Activated T-cell treated with anti-CD3 and anti-CD28 coated beads for 1 hour (primary cell): ENCODE measurements around the gene SULT1A3.
"Not testable (repeated sequence)": the region's sequence is repeated elsewhere in the genome, so short reads cannot be mapped to it uniquely, and the experiment has no call there.

ENCODE experiments used
- DNase-seq: peaks from one replicate; pipeline ENCODE4 v3.0.0-alpha.2; 2020; ENCODE audit warnings: low read depth

The SULT1A3 gene

DNA sequence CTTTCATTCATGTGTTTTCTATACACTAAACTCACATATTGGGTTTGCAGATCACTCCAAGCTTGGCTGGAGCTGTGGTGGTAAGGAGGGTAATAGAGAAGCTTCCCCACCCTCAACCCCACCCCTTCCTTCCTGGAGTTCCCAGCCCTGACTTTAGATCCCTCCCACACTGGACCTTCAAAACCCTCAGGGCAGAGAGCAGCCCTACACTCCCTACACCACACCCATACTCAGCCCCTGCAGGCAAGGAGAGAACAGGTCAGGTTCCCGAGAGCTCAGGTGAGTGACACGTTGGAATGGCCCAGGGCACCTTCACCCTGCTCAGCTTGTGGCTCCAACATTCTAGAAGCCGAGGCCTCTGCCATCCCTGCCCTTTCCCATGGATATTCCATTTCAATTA is at the start of gene SULT1A3:
SULT1A3 (plus strand) TSS at position 207 of the 400 bp plus-strand sequence. CDS start 1,474 bp downstream, outside the sequence.
- DNase-seq = not testable (repeated sequence)

DNA sequence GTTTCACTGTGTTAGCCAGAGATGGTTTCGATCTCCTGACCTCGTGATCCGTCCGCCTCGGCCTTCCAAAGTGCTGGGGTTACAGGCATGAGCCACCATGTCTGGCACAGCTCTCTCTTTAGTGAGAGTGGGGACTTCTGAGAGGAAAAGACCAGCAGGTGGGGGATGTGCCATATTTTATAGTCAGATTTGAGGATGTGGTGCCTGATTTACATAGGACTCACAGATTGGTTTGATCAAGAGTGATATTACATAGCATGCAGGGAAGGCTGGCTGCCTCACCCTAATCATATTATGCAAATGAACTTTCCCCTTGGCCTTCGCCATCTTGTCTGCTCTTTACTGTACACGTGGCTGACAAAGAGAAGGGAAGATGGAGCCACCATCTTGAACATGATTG is 48.0 kb upstream of the SULT1A3 start:
- DNase-seq = no peak

DNA sequence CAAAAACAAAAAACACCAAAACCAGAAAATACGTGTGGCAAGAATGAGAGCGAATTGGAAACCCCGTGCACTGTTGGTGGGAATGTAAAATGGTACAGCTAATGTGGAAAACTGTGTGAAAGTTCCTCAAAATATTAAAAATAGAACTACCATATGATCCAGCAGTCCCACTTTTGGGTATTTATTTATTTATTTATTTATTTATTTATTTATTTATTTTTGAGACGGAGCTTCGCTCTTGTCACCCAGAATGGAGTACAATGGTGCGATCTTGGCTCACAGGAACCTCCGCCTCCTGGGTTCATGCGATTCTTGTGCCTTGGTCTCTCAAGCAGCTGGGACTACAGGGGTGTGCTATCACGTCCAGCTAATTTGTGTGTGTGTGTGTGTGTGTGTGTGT is 46.5 kb upstream of the SULT1A3 start:
- no peak for DNase-seq

DNA sequence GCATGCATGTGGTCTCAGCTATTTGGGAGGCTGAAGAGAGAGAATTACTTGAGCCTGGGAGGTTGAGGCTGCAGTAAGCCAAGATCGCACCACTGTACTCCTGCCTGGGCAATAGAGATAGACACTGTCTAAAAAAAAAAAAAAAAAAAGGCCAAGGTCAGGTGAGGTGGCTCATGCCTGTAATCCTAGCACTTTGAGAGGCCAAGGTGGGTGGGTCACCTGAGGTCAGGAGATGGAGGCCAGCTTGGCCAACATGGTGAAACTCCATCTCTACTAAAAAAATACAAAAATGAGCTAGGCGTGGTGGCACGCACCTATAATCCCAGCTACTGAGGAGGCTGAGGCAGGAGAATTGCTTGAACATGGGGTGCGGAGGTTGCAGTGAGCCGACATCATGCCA is 43.9 kb upstream of the SULT1A3 start:
- DNase-seq = no peak

DNA sequence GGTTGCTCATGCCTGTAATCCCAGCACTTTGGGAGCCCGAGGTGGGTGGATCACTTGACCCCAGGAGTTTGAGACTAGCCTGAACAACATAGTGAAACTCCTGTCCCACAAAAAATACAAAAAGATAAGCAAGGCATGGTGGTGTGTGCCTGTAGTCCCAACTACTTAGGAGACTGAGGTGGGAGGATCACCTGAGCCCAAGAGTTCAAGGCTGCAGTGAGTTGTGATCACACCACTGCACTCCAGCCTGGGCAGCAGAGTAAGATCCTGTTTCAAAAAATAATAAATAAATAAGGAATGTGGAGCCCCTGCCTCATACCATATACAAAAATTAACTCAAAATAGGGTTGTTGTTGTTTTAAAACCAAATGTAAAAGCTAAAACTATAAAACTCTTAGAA is 41.8 kb upstream of the SULT1A3 start:
- DNase-seq = no peak

DNA sequence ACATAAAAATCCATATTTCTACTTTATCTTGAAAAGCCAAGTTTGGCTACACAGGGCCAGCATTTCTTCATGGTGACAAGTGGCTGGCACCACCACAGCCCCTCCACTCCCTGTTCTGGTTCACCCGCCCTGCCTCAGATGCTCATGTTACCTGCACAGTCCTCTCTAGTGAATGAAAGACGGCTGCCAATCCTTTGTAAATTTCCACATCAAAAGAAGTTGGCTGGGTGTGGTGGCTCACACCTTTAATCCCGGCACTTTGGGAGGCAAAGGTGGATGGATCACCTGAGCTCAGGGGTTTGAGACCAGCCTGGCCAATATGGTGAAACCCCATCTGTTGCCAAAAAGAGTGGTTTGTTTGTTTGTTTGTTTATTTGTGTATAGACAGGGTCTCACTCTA is 35.5 kb upstream of the SULT1A3 start:
- no peak for DNase-seq

DNA sequence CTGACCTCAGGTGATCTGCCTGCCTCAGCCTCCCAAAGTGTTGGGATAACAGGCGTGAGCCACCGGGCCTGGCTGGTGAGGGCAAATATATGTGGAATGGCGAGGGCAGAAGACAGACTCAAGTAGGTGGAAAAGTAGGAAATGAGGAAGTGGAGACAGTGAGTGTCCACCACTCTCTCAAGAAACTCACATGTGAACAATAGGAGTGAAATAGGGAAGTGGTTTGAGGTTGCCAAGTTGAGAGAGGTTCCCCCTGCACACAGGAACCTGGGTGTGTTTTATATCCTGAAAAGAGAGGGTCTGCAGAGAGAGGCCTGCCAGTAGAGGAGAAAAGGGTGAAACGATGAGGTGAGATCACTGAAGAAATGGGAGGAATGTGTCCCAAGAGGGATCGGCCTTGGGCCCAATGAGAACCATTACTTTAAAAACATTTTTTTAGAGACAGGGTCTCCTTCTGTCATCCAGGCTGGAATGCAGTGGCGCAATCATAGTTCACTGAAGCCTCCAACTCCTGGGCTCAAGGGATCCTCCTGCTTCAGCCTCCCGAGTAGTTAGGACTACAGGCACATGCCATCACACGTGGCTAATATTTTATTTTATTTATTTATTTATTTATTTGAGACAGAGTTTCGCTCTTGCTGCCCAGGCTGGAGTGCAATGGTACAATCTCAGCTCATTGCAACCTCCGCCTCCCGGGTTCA is 32.7 kb upstream of the SULT1A3 start:
- DNase-seq = no peak

DNA sequence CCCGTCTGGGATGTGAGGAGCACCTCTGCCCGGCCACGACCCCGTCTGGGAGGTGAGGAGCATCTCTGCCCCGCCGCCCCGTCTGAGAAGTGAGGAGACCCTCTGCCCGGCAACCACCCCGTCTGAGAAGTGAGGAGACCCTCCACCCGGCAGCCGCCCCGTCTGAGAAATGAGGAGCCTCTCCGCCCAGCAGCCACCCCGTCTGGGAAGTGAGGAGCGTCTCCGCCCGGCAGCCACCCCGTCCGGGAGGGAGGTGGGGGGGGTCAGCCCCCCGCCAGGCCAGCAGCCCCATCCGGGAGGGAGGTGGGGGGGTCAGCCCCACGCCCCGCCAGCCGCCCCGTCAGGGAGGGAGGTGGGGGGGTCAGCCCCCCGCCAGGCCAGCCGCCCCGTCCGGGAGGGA is 30.3 kb upstream of the SULT1A3 start:
- not testable (repeated sequence) for DNase-seq

DNA sequence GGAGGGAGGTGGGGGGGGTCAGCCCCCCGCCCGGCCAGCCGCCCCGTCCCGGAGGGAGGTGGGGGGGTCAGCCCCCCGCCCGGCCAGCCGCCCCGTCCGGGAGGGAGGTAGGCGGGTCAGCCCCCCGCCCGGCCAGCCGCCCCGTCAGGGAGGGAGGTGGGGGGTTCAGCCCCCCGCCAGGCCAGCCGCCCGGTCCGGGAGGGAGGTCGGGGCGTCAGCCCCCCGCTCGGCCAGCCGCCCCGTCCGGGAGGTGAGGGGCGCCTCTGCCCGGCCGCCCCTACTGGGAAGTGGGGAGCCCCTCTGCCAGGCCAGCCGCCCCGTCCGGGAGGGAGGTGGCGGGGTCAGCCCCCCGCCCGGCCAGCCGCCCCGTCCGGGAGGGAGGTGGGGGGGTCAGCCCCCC is 29.6 kb upstream of the SULT1A3 start:
- not testable (repeated sequence) for DNase-seq

DNA sequence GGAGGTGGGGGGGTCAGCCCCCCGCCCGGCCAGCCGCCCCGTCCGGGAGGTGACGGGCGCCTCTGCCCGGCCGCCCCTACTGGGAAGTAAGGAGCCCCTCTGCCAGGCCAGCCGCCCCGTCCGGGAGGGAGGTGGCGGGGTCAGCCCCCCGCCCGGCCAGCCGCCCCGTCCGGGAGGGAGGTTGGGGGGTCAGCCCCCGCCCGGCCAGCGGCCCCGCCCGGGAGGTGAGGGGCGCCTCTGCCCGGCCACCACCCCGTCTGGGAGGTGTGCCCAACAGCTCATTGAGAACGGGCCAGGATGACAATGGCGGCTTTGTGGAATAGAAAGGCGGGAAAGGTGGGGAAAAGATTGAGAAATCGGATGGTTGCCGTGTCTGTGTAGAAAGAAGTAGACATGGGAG is 28.9 kb upstream of the SULT1A3 start:
- not testable (repeated sequence) for DNase-seq

DNA sequence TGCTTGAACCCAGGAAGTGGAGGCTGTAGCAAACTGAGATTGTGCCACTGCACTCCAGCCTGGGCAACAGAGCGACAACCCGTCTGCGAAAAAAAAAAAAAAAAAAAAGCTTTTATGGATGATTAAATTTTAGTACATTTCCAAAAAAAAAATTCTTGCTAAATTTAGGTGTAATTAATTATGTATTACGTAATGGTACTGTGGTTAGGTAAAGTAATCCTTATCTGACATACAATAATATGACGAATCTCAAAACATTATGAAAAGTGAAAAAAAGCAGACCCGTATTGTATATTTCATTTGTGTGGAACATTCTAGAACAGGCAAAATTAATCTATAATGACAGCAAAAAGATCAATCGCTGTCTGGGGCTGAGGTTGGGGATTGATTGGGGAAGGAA is 26.0 kb upstream of the SULT1A3 start:
- no peak for DNase-seq

DNA sequence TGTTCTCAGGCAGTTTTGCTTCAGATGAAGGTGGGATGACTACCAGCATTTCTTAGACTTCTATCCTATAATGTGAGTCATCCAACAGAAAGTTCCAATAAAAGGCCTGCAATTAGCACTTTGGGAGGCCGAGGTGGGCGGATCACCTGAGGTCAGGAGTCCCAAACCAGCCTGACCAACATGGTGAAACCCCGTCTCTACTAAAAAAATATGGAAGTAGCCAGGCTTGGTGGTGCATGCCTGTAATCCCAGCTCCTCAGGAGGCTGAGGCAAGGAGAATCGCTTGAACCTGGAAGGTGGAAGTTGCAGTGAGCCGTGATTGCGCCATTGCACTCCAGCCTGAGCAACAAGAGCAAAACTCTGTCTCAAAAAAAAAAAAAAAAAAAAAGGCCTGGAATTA is 22.2 kb upstream of the SULT1A3 start:
- DNase-seq = not testable (repeated sequence)

DNA sequence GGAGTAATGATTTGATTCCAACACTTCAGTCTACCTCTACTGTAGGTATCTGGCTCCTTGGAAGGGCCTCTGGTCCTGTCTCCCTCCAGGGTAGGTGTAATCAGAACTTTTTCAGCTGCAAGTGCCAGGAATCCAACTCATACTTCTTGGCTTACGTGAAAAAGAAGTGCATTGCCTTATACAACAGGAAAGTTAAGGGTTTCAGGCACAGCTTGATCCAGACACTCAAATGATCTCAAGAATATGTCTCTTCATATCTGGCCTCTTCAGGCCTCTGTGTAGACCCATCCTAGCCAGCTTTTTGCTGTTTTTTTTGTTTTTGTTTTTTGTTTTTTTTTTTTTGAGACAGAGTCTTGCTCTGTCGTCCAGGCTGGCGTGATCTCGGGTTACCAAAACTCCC is 19.9 kb upstream of the SULT1A3 start:
- DNase-seq = no peak

DNA sequence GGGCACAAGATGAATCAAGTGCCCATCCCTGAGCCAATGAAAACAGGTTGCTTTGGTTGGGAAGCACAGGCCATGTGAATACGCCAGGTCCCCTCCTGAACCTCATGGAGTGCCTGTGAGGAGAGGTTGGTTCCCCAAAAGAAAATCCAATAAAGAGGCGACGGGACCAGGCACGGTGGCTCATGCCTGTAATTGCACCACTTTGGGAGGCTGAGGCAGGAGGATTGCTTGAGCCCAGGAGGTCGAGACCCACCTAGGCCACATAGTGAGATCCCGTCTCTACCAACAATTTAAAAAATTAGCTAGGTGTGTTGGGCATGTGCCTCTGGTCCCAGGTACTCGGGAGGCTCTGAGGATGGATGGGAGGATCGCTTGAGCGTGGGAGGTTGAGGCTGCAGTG is 19.1 kb upstream of the SULT1A3 start:
- no peak for DNase-seq

DNA sequence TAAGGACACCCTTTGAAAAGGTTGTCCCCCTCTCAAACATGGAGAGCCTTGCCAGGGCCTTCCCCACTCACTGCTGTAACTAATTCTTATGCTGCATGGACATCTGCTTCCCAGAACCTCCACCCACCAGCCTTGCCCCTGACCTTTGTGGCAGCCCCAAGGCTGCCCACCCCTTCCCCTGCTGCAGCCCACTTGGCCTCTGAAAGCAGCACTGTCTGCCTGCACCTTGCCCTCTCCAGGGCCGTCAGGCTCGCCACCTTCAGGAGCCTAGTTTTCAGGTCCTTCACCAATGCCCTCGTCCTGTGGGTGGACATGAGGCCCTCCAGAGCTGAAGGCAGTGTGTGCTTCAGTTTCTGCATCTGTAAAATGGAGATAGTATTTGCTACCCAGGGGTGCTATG is 18.3 kb upstream of the SULT1A3 start:
- DNase-seq = no peak

DNA sequence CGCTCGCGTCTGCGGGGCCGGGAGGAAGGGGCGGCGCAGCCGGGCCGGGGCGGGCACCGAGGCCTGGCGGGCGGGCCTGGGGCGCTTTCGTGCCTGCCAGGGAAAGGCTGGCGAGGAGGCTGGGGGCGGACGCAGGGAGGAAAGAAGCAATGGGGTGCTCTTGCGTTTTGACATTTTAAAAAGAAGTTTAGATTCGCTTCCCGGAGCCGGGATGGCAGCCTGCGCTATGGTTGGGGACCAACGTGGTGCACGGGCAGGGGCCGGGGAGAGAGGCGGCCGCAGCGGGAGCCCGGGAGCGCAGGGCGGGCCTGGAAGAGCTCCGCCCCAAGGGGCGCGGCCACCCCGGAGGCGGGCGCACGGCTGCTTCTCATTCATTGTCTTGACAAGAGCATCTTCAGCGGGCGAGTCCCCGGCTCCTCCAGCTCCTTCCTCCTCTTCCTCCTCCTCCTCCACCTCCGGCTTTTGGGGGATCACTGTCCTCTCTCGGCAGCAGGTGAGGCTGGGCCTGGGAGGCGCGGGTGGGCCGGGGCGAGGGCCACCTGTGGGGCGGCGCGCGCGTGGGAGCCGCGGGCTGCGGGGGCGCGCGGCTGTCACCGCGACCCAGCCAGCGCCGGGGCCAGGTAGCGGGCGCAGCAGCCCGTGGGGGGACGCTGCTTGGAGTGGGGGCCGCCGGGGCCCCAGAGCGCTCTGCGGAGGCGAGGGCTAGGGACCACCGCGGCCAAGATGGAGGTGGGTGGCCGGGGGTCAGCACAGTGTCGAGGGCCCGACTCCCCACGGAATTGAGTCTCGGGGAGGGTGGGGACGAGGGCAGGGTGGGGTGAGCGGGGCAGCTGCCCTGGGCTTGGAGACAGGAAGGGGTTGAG is 15.6 kb upstream of the SULT1A3 start, which contains the start of gene CORO1A:
CORO1A (plus strand) TSS at position 370 of the 863 bp plus-strand sequence. CDS start 1,608 bp downstream, outside the sequence.
- DNase-seq = peak; percentile 75

DNA sequence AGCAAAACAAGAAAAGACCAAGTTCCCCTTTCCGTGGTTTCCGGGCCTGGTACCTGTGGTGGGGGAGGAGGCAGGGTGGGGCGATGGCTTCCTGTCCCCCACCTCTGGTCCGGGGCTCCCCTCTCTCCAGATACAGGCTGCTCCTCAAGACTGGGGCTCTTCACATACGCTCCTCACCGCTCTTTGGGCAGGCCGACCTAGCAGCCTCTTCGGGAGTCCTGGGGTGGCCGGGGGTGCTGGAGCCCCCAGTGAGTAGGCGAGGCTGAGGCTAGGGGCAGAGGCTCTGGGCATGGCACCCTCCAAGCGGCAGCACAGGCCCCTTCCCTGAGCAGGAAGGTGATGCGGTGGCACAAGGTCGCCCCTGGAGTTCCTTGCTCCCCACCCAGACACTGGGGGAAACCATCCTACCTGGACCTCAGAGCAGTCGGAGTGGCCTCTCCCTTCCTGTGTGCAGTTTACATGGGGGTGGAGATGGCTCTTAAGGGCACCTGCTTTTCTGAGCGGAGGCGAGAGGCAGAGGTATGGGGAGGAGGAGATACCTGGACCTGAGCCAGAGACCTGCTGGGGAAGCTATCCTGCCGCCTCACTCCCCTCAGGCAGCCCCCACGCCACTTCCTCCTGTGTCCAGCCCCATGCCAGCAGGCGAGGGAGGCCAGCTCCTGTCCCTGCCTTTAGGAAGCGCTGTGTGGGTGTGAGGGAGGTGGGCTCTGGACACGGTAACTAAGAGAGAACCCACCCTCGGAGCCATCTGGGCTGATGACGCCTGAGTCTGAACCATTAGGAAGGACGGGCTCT is 14.8 kb upstream of the SULT1A3 start:
- DNase-seq = peak; percentile 69

DNA sequence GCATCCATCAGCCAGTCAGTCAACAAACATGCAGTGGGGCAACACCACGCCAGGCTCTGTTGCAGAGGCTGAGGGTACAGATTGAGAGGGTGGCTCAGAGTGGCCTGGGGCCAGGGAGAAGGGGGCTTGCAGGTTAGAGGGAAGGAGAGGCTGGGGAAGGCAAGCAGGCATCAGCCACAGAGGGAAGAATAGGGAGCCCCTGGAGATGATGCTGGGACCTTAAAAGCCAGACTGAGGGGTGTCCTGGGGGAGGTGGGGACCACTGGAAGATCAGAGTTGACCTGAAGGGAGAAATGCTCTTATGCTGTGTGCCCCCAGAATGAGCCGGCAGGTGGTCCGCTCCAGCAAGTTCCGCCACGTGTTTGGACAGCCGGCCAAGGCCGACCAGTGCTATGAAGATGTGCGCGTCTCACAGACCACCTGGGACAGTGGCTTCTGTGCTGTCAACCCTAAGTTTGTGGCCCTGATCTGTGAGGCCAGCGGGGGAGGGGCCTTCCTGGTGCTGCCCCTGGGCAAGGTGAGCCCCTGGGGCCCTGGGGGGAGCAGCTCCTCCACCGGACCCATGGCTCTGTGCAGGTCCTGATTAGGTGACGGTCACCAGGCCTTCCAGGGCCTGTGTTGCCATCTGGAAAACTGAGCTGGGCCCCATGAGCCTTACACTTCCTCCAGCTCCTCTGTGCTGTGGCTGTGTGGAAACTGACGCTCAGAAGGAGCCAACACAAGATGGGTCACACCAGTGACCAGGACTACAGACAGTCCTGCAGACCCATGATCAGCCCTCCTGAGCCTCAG is 14.0 kb upstream of the SULT1A3 start:
- DNase-seq = peak; percentile 30

DNA sequence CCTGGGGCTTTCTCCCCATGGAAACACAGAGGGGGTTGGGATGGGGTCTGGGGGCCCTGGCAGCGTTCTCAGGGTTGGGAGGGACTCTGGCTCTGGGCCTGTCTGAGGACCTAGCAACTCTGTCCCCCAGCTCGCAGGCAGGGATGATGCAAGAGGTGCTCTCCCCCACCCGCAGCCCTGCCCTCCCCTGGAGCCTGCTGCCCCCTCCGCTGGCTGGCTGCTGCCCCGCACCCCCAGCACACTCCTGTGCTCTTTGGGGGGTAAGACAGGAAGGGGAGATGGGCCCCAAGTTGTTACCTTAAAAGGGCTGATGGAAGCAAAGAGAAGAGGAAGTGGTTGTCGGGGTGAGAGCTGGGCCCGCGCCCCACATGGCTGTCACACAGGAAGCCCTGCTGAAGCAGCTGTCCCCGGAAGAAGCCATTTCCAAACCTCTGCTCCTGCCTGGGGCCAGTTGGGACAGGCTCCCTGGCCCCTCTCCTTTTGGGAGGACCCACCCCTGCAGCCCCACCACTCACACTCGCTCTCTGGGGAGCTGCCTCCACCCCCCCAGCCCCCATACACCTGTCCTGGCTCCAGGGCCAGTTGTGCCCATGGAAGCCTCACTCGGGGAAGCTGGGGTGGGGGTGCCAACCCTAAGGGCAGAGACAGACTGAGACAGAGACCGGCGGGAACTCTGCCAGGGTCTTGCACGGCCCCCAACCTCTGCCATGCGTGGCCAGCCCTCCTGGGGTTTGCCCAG is 13.2 kb upstream of the SULT1A3 start:
- DNase-seq = peak; percentile 71

DNA sequence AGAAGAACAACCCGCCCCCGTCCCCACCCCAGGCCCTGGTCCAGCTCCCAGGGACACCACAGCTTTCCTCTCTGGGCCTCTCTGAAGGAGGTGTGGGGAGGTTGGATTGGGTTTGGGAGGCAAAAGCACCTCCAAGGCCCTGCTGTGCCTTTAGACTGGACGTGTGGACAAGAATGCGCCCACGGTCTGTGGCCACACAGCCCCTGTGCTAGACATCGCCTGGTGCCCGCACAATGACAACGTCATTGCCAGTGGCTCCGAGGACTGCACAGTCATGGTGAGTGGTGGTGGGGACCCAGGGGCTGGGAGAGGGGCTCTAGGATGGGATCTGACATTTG is 12.6 kb upstream of the SULT1A3 start:
- peak; percentile 22 for DNase-seq
